Endothelial cell (in vitro differentiated cells): ENCODE results near the gene GOSR1. TPM values are rescaled to one million over a fixed set of nuclear protein-coding genes. Genes with fewer than 3 reads are reported as not detected.

ENCODE experiments used
- DNase-seq: peaks from one replicate; pipeline ENCODE4 v3.0.0; 2021; ENCODE audit warnings: low spot score
- H3K27ac Mint-ChIP-seq: one replicate; pipeline ENCODE4 v1.8.0; 2021; ENCODE audit warnings: mixed read lengths, inconsistent platforms; ENCODE audit not compliant: unreplicated experiment
- H3K27me3 Mint-ChIP-seq: one replicate; pipeline ENCODE4 v1.8.0; 2021; ENCODE audit warnings: mild to moderate bottlenecking, moderate library complexity, mixed read lengths, inconsistent platforms; ENCODE audit not compliant: unreplicated experiment
- H3K36me3 Mint-ChIP-seq: one replicate; pipeline ENCODE4 v1.8.0; 2021; ENCODE audit warnings: mild to moderate bottlenecking, low read depth, mixed read lengths, inconsistent platforms; ENCODE audit not compliant: unreplicated experiment
- H3K4me1 Mint-ChIP-seq: one replicate; pipeline ENCODE4 v1.8.0; 2021; ENCODE audit warnings: mild to moderate bottlenecking, mixed read lengths, inconsistent platforms; ENCODE audit not compliant: unreplicated experiment
- H3K4me3 Mint-ChIP-seq: one replicate; pipeline ENCODE4 v1.8.0; 2021; ENCODE audit warnings: mild to moderate bottlenecking, mixed read lengths, inconsistent platforms; ENCODE audit not compliant: unreplicated experiment
- H3K9me3 Mint-ChIP-seq: one replicate; pipeline ENCODE4 v1.8.0; 2021; ENCODE audit warnings: mixed read lengths, inconsistent platforms; ENCODE audit not compliant: unreplicated experiment
- total RNA-seq: library from RNA; stranded (reverse); fragmentation: NEBNext Ultra II Directional; extraction: Animal tissue kit (Norgen Biotek cat#: 25700); gene quantifications from one replicate; pipeline ENCODE4 v1.2.1, GENCODE V29; 2021; ENCODE audit not compliant: unreplicated experiment
- TF ChIP-seq, protein P1 (sequence below): fragments of 200-600 bp; sonication (generic); IDR thresholded peaks from one replicate; pipeline ENCODE4 v1.5.0; 2021; ENCODE audit warnings: antibody characterized with exemption; ENCODE audit not compliant: unreplicated experiment

Gene GOSR1
- total RNA-seq, 1 donor from 2014 or later: 47.5 TPM

DNA sequence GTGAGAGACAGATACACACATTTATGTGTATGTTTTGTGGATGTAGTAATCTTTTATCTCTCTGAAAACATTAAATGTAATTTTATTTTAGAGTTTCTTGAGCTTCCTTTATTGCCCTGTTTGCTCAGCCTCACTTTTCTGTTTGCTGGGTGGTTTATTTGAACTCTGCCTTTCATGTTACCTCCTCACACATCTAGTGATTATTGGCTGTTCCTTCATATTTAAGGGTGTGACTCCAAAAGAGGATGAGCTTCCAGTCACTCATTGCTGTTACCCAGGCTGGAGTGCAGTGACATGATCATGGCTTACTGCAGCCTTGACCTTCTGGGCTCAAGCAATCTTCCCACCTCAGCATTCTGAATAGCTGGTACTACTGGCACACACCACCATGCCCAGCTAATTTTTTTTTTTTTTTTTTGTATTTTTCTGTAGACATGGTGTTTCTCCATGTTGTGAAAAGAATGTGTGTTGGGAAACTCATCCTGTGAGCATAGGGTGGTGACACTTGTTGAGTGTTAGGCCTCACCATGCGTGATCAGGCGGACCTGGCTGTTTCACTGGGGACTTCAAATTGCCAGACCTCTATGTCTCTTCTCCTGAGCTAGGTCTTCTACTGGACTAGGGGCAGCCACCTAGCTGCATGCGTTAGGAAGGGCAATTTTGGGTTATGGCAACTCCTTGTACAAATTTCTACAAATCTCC, 37.8 kb downstream of the GOSR1 start:
- Mint-ChIP-seq H3K9me3 (no peaks in the 10 kb centered on the region), H3K36me3 (peaks cover 12% of the 10 kb centered on the region), H3K4me3 (no peak overlapping the region), H3K4me1 (no peaks in the 10 kb centered on the region), H3K27ac (no peak overlapping the region), H3K27me3 (no peaks in the 10 kb centered on the region)
- DNase-seq: no peak
- TF ChIP-seq, protein P1, sequence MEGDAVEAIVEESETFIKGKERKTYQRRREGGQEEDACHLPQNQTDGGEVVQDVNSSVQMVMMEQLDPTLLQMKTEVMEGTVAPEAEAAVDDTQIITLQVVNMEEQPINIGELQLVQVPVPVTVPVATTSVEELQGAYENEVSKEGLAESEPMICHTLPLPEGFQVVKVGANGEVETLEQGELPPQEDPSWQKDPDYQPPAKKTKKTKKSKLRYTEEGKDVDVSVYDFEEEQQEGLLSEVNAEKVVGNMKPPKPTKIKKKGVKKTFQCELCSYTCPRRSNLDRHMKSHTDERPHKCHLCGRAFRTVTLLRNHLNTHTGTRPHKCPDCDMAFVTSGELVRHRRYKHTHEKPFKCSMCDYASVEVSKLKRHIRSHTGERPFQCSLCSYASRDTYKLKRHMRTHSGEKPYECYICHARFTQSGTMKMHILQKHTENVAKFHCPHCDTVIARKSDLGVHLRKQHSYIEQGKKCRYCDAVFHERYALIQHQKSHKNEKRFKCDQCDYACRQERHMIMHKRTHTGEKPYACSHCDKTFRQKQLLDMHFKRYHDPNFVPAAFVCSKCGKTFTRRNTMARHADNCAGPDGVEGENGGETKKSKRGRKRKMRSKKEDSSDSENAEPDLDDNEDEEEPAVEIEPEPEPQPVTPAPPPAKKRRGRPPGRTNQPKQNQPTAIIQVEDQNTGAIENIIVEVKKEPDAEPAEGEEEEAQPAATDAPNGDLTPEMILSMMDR: no peak

DNA sequence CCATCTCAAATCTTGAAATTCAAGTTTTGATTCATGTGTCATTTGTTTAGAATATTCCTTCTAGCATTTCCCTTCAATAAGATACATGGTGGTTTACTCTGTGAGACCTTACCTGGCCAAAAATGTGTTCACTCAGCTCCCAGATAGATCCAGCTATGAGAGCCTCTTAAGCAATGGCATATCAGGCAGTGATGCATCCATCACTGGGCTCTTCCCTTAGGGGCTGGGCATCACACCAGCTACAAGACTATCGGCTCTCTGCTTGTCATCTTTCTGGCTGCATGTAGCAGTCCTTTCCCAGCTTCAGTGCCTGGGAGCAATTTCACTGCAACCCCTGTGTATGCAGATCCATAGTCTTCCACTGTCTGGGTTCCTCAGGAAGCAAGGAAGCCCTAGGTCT, 40.6 kb downstream of the GOSR1 start:
- TF ChIP-seq, protein P1: no peak
- no peak for DNase-seq
- Mint-ChIP-seq H3K27ac (no peak overlapping the region), H3K4me3 (no peak overlapping the region), H3K4me1 (no peaks in the 10 kb centered on the region), H3K36me3 (peaks cover 35% of the 10 kb centered on the region), H3K9me3 (no peaks in the 10 kb centered on the region), H3K27me3 (no peaks in the 10 kb centered on the region)

DNA sequence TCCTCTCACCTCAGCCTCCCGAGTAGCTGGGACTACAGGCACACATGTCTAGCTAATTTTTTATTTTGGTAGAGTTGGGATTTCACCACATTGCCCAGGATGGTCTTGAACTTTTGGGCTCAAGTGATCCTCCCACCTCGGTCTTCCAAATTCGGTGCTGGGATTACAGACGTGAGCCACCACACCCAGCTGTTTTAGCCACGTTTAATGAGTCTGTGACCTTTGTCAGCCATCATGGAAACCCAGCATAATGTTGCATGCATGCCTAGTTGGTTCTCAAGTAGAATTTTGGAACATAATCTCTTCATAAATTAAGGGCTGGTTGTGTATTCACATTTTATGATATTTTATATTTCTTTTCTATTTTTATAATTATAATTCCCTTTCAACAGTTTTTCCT, 42.0 kb downstream of the GOSR1 start:
- H3K27ac Mint-ChIP-seq: no peak overlapping the region
- no peak for DNase-seq
- H3K4me3 Mint-ChIP-seq: no peak overlapping the region
- H3K9me3 Mint-ChIP-seq: no peaks in the 10 kb centered on the region
- TF ChIP-seq, protein P1: no peak
- no peaks in the 10 kb centered on the region for H3K4me1 Mint-ChIP-seq
- H3K27me3 Mint-ChIP-seq: no peaks in the 10 kb centered on the region
- H3K36me3 Mint-ChIP-seq: peaks cover 38% of the 10 kb centered on the region

DNA sequence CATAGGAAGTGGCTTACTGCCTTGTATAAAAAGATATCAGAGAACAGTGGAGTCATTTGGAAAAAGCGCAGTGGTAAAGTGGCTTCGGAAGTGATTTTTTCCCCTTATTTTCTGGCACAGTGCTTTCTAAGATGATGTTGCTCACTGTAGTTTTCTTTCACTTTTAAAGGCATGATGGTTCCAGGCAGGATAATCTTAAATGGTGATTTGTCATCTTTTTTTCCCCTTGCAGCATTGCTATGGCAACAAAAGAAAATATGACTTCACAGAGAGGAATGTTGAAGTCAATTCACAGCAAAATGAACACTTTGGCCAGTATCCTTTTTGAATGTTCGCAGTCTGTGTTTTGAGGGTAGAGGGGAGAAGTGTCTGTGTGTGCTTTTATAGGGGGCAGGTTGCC, 42.5 kb downstream of the GOSR1 start:
- TF ChIP-seq, protein P1: no peak
- no peaks in the 10 kb centered on the region for H3K4me1 Mint-ChIP-seq
- H3K4me3 Mint-ChIP-seq: no peak overlapping the region
- DNase-seq: no peak
- H3K27ac Mint-ChIP-seq: no peak overlapping the region
- H3K27me3 Mint-ChIP-seq: no peaks in the 10 kb centered on the region
- peaks cover 40% of the 10 kb centered on the region for H3K36me3 Mint-ChIP-seq
- H3K9me3 Mint-ChIP-seq: no peaks in the 10 kb centered on the region

DNA sequence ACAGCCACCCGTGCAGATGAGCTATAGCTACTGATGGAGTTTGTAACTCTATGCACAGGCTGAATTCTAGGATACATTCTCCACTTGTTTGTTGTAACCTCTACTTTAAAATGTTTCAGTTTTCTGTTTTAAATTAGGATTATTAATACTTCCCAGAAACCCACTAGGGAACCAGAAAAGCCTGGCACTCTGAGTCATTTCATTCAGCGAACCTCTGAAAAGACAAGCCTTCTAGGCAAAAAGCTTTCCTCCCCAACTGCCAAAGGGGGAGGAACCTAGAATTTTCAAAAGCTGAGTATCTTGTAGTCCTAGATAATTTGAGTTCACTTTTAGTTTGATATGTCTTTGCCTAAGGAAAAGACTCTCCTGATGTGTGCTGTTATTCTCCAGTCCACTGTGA, 43.2 kb downstream of the GOSR1 start:
- no peak overlapping the region for H3K27ac Mint-ChIP-seq
- no peaks in the 10 kb centered on the region for H3K27me3 Mint-ChIP-seq
- H3K4me1 Mint-ChIP-seq: no peaks in the 10 kb centered on the region
- no peaks in the 10 kb centered on the region for H3K9me3 Mint-ChIP-seq
- H3K4me3 Mint-ChIP-seq: no peak overlapping the region
- H3K36me3 Mint-ChIP-seq: peaks cover 40% of the 10 kb centered on the region
- no peak for DNase-seq
- TF ChIP-seq, protein P1: no peak
